ENCODE data around the gene MCM3. TPM values are rescaled to one million over a fixed set of nuclear protein-coding genes. Genes with fewer than 3 reads are reported as not detected.

The MCM3 gene
- polyA plus RNA-seq, 1 experiment, result 42.2 TPM

DNA sequence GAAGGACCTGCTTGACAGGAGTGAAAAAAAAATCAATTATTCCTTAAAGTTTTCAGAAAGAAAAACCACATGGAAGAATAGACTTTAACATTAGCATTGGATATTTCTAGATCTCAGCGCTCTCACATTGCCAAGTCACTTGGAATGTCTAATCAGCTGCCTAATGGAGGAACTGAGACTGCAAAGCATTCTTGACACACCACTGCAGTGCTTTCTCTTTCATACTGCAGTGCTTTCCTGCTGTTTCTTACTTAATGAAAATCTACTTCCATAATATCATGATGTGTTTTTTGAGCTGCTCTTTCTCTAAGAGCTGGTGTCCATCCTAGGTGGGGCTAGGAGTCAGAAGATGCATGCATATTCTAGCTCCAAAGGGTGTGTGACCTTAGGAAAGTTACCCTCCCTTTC, 20.4 kb upstream of the MCM3 start:
- Histone ChIP-seq H3K4me3 (ENCODE audit: low read depth, low read length) (no peak overlapping the region), H3K27me3 (ENCODE audit: control insufficient read depth, insufficient read depth, low read length) (no peaks in the 10 kb centered on the region), H3K36me3 (ENCODE audit: control insufficient read depth, insufficient read depth, low read length) (no peaks in the 10 kb centered on the region)
- POLR2A ChIA-PET, result no interaction called here
- CTCF ChIA-PET, result interaction anchor here (1.0 kb wide), 1 partner anchor 19 kb away, joined by 6 read pairs; no protein-coding TSS in a partner anchor
- TF ChIP-seq, protein P1, sequence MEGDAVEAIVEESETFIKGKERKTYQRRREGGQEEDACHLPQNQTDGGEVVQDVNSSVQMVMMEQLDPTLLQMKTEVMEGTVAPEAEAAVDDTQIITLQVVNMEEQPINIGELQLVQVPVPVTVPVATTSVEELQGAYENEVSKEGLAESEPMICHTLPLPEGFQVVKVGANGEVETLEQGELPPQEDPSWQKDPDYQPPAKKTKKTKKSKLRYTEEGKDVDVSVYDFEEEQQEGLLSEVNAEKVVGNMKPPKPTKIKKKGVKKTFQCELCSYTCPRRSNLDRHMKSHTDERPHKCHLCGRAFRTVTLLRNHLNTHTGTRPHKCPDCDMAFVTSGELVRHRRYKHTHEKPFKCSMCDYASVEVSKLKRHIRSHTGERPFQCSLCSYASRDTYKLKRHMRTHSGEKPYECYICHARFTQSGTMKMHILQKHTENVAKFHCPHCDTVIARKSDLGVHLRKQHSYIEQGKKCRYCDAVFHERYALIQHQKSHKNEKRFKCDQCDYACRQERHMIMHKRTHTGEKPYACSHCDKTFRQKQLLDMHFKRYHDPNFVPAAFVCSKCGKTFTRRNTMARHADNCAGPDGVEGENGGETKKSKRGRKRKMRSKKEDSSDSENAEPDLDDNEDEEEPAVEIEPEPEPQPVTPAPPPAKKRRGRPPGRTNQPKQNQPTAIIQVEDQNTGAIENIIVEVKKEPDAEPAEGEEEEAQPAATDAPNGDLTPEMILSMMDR (IDR thresholded peaks at IDR 0.05; ENCODE audit: insufficient read depth, low read depth, low read length), result no peak
- DNase-seq (ENCODE audit: low read depth), result no peak

DNA sequence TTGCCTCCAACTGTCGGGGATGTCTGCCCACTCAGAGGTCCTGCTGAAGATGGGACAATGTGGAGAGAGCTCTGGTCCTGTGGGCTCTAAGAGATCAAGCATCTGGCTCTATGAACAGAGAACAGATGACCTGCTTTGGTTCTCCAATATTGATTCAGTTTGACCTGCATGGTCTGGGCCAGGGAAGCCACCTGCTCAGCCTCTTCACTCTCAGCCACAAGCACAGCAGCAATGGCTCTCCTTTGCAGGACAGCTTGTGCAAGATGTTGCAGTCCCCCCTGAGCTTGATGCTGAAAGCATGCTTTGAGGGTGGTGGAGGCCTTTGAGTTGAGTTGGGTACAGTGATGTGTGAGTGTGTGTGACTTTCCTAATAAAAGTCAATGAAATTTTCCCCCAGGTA, 18.6 kb upstream of the MCM3 start:
- Histone ChIP-seq H3K36me3 (ENCODE audit: control insufficient read depth, insufficient read depth, low read length) (no peaks in the 10 kb centered on the region), H3K4me3 (ENCODE audit: low read depth, low read length) (no peak overlapping the region), H3K27me3 (ENCODE audit: control insufficient read depth, insufficient read depth, low read length) (no peaks in the 10 kb centered on the region)
- ChIA-PET CTCF (interaction anchor here (1.1 to 1.6 kb wide), 4 partner anchors 11 to 362 kb away, joined by 3 to 4 read pairs (median 3); no protein-coding TSS in a partner anchor), POLR2A (no interaction called here)
- DNase-seq (ENCODE audit: low read depth), result no peak
- TF ChIP-seq, protein P1 (IDR thresholded peaks at IDR 0.05; ENCODE audit: insufficient read depth, low read depth, low read length), result no peak

DNA sequence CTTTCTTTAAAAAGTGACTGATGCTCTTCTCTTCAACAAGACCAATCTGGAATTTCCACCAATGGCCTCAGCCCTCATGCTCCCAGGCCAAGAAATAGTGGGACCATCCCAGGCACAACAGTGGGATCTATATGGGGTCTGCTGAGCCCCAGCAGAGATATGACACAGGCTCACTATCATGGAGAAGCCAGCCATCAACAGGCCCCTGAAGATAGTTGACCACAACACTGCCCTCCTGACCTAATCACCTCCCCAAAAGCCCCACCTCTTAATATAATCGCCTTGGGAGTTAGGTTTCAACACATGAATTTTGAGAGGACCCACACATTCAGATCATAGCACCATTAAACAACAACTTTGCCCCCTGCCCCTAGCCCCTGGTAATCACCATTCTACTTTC, 16.8 kb upstream of the MCM3 start:
- ChIA-PET CTCF (no interaction called here), POLR2A (no interaction called here)
- H3K27me3 ChIP-seq (ENCODE audit: control insufficient read depth, insufficient read depth, low read length), result no peaks in the 10 kb centered on the region
- H3K36me3 ChIP-seq (ENCODE audit: control insufficient read depth, insufficient read depth, low read length), result no peaks in the 10 kb centered on the region
- TF ChIP-seq, protein P1 (IDR thresholded peaks at IDR 0.05; ENCODE audit: insufficient read depth, low read depth, low read length), result no peak
- H3K4me3 ChIP-seq (ENCODE audit: low read depth, low read length), result no peak overlapping the region
- DNase-seq (ENCODE audit: low read depth), result no peak

DNA sequence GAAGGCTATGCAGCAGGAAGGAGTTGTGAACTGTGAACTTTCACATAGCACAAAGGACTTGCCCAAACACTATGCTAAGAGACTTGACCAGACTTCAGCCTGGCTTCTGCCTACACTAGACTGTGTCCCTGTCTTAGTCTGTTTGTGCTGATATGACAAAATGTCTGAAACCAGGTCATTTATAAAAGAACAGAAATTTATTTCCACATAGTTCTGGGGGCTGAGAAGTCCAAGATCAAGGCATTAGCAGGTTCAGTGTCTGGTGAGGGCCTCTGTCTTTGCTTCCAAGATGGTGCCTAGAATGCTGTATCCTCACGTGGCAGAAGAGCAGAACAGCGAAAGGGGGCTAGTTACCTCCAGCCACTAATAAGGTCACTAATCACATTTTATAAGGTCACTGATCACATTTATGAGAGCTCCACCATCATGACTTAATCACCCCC, 16.0 kb upstream of the MCM3 start:
- Histone ChIP-seq H3K27me3 (ENCODE audit: control insufficient read depth, insufficient read depth, low read length) (no peaks in the 10 kb centered on the region), H3K4me3 (ENCODE audit: low read depth, low read length) (no peak overlapping the region), H3K36me3 (ENCODE audit: control insufficient read depth, insufficient read depth, low read length) (no peaks in the 10 kb centered on the region)
- CTCF ChIA-PET, result no interaction called here
- DNase-seq (ENCODE audit: low read depth), result no peak
- POLR2A ChIA-PET, result no interaction called here
- TF ChIP-seq, protein P1 (IDR thresholded peaks at IDR 0.05; ENCODE audit: insufficient read depth, low read depth, low read length), result no peak

DNA sequence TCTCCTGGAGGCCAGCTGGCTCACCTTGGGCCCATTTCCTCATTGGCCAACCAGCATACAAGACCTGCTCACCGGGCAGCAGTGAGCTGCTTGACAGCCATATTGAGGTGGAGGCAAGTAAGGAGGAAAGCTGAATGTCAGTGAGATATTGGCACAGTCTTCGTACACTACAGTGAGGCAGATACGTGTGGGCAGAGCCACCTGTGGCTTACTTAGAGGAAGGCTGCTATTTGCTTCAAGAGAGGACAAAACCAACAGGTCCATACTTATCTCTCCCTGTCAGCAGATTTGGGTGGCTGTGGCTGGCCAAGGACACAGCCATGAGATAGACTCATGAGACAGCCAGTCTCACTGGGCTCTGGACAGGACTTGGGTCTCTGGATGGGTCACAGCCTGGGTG, 15.1 kb upstream of the MCM3 start:
- POLR2A ChIA-PET, result no interaction called here
- H3K27me3 ChIP-seq (ENCODE audit: control insufficient read depth, insufficient read depth, low read length), result no peaks in the 10 kb centered on the region
- TF ChIP-seq, protein P1 (IDR thresholded peaks at IDR 0.05; ENCODE audit: insufficient read depth, low read depth, low read length), result no peak
- no peak for DNase-seq (ENCODE audit: low read depth)
- CTCF ChIA-PET, result interaction anchor here (1.3 kb wide), 1 partner anchor 13 kb away, joined by 3 read pairs; no protein-coding TSS in a partner anchor
- no peak overlapping the region for H3K4me3 ChIP-seq (ENCODE audit: low read depth, low read length)
- H3K36me3 ChIP-seq (ENCODE audit: control insufficient read depth, insufficient read depth, low read length), result no peaks in the 10 kb centered on the region

Measured in BJ (cell line).